Ammon's horn (tissue), 1 donor: ENCODE measurements around the gene ITGB1BP1.

Experiments used
- DNase-seq: peaks from one replicate; pipeline ENCODE4 v3.0.0-alpha.2; 2016; ENCODE audit warnings: low spot score

ITGB1BP1 gene, protein sequence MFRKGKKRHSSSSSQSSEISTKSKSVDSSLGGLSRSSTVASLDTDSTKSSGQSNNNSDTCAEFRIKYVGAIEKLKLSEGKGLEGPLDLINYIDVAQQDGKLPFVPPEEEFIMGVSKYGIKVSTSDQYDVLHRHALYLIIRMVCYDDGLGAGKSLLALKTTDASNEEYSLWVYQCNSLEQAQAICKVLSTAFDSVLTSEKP

DNA sequence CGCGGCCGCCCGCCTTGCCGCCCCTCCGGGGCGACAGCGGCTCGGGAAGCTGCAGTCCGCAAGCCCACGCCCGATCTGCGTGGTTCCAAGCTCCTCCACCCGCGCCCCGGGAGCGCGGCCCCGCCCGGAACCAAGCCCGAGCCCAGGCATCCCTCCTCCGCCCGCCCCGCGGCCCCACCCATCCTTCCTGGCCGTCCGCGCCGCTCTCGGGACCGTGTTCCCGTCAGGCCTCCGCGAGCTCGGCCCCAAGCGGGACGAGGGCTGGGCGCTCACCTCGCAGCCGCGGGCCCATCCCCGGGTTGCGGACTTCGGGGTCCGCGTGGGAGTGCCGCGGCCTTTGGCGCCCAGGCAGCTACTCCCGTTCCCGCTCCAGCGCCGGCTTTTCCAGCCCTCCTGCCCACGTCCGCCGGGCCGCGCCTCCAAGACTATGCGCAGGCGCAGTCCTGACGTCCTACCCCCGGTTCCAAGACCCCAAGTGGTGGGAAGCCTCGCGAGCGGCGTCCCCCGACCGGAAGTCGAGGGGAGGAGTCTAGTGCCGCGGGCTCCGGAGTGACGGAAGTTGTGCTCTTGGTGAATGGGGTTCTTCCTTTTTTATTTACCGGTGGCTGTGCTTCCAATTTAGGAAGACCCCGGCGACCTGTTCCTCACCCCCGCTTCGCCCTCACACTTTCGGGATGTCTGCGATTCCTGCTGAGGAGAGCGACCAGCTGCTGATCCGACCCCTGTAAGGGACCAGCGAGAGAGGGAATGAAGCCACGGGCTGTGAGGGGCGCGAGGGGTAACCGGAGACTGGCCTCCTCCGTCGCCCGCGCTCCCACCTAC, at the start of gene ITGB1BP1, which contains the start of gene CPSF3:
Gene ITGB1BP1 (minus strand): TSS at position 429 of the 822 bp plus-strand sequence. CDS start 4,831 bp downstream, outside the sequence.
Gene CPSF3 (plus strand): TSS at position 555 of the 822 bp plus-strand sequence. CDS start 120 bp downstream, at position 675.
- DNase-seq, result peak; percentile 98

DNA sequence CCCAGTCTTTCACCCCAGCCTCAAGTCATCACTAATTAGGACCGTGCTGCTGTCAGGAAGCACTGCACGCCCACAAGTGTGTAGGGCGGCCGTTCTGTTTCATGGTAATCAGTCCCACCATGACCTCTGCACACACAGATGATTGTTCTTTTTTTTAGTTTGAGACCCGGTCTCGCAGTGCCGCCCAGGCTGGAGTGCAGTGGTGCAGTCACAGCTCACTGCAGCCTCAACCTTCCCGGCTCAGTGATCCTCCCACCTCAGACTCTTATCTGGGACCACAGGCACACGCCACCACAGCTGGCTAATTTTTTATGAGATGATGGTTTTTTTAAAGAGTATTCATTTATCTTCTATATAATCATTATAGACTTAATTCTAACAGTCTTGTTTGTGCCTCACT, 49.2 kb upstream of the ITGB1BP1 start:
- no peak for DNase-seq

DNA sequence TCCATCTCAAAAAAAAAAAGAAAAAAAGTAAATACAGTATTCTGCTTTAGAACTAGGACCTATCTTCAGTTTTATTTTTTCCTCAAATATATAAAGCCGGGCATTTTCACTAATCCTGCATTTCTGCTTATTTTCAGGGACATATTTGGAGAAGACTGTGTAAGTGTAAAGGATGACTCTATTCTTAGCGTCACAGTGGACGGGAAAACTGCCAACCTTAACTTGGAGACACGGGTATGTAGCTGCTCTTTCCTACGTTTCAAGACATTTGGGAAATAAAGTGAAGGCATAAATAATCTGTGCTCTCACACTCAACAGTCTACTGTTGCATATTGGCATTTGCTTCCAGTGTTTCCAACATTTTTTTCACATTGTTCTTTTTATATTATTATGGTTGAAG, 47.9 kb upstream of the ITGB1BP1 start:
- DNase-seq, result no peak

DNA sequence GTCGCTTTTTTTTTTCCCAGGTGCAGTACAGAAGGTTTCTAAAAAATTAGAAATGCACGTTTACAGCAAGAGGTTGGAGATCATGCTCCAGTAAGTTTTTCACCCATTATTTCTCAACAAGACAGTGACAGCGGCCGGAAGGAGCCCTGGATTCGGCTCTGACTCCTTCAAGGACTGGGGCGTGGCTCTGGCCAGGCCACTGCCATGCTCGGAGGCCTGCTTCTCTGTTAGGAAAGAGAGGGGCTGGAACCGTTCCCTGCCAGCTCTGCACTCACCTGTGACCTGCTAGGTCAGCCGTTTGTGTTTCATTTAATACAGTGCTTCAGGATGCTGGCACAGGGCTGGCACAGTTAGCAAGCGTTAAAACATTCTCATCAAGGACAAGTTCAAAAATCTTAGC, 44.4 kb upstream of the ITGB1BP1 start:
- DNase-seq, result no peak

DNA sequence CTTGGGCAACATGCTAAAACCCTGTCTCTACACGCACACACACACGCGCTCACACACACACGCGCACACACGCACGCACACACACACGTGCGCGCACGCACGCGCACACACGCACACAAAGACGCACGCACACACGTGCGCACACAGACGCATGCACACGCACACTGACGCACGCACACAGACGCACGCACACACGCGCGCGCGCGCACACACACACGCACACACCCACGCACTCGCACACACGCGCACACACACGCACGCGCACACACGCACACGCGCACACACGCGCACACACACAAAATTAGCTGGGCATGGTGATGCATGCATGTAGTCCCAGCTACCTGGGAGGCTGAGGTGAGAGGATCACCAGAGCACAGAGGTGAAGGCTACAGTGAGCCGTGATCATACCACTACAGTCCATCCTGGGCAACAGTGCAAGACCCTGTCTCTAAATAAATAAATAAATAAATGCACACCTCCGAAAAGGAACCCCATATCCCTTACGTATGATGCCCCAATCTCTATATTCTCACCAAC, 42.9 kb upstream of the ITGB1BP1 start:
- no peak for DNase-seq

DNA sequence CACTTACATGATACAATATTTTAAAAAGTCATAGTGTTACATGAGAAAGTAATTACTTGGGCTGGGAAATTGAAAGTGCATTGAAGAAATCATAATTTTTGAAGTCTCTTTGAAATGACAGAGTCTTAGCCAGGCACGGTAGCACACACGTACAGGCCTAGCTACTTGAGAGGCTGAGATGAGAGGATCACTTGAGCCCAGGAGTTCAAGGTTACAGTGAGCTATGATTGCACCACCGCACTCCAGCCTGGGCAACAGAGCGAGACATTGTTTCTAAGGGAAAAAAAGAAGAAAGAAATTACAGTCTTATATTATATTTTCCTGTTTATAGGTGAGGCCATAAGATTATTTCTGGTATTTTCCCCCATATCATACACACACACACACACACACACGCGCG, 41.8 kb upstream of the ITGB1BP1 start:
- no peak for DNase-seq

DNA sequence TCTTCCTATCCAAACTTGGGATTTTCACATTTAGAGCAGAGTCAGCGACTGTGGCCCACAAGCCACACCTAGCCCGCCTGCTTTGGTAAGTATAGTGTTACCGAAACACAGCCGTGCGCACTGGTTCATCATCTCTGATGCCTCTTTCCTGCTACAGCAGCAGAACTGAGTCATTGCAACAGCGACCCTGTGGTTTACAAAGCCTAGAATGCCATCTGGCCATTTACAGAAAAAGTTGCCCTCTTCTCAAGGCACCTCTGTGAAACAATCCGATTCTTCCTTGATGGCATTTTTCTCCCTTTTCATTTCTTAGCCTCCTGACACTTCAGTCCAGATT, 40.3 kb upstream of the ITGB1BP1 start:
- DNase-seq, result no peak

DNA sequence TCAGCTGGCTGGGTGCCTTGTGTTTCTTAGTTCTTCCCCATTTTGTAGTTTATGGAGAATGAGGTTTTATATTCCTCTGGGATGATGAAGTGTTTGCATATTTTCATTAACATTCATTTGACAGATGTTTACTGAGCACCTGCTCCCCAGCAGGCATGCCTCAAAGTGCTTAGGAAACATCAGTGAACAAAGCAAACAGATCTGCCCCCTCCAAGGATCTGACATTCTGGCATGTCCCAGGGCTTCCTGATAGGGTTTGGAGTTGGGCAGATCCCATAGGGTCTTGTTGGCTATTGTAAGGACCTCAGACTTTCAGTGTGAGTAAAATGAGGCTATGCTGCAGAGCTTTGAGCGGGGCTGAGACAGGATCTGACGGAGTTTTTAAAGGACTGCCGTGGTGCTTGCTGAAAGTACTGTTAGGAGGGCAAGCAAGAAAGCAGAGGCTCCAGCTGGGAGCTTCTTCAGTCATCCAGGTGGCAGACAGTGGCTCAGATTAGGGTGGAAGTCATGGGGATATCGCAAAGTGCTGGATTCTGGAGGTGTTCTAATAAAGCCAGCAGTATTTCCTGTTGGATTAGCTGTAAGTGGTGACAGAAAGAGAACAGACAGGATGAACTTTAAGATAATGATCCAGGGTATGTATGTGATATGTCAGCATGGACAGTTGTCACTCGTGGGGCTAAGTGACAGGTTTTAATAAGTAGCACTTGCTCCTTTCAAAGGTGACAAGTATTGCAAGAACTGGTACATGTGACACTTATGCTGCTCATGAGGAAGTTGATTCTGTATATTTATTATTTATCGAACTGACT, 39.8 kb upstream of the ITGB1BP1 start:
- DNase-seq, result no peak

DNA sequence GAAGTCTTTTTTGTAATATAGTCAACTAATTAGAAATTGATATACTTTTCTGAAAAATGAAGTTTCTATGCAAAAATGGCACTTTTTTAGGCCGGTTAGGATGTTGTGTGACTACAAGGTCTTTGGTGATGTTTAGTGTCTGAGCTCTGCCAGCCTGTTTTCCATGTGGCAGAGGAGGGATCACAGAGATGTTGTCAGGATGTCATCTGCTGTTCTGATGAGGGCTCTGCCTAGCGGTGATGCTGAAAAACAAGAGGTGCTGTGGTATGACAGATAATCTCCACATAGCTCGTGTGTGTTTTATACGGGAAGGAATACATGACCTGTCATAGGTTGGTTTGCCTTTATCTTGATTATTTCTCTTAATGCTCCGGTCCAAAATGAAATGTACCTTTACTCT, 39.0 kb upstream of the ITGB1BP1 start:
- peak; percentile 61 for DNase-seq

DNA sequence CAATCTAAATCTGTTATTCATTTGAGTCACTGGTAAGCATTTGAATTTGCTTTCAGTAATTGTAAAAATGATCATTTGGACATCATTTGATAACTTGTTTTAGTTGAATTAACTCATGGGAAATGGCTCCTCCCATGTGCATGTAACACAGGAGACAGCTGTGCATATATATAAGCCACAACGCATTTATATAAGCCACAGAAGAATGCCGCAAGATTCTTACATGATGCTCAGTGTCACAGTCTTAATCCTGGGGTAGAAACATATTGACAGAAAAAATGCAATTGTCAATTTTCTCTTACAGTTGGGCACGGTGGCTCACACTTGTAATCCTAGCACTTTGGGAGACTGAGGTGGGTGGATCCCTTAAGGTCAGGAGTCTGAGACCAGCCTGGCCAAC, 37.8 kb upstream of the ITGB1BP1 start:
- no peak for DNase-seq

DNA sequence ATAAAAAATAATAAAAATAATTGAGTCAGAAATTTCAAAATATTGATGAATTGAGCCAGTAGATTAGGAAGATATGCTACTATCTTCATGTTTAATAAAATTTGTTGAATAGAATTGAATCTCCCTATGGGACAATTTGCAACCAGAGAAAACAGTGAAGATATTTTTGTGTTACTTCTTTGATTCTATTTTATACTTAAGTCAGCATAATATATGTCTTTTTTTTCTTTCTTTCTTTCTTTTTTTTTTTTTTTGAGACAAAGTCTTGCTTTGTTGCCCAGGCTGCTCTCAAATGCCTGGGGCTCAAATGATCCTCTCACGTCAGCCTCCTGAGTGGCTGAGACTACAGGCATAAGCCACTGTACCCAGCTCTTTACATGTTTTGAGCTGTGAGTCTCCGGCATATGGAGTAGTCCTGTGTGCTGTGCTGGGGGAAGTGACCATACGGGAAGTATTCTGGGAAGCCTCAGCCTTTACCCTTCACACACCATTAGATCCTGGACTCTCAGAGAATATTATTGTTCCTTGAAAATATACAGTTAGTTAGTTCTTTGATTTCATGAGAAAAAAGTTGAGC, 37.2 kb upstream of the ITGB1BP1 start:
- DNase-seq, result no peak

DNA sequence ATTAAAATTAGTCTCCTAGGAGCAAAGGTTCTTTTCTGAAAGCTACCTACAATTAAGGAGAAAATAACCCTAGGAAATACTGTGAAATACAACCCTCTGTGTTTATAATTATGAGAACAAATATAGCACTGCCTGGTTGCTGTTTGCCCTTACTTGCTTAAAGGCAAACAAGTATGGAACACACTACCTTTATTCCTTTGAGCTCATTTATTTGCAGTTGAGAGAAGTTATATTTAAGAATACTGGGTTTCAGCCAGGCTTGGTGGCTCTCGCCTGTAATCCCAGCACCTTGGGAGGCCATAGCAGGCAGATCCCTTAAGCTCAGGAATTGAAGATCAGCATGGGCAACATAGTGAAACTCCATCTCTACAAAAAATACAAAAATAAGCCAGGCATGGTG, 27.9 kb upstream of the ITGB1BP1 start:
- DNase-seq, result no peak

DNA sequence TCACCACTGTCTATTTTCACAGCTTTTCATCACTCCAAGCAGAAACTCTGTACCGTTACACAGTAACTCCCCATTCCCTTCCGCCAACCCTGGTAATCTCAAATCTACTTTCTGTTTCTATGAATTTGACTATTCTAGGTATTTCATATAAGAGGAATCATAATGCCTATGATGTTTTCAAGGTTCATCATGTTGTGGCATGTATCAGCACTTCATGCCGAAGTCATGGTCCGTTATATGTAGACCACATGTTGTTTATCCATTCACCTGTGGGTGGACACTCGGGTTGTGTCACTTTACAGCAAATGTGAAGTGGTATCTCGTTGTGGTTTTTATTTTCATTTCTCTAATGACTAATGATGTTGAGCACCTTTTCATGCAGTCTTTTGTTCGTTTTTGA, 21.8 kb upstream of the ITGB1BP1 start:
- no peak for DNase-seq

DNA sequence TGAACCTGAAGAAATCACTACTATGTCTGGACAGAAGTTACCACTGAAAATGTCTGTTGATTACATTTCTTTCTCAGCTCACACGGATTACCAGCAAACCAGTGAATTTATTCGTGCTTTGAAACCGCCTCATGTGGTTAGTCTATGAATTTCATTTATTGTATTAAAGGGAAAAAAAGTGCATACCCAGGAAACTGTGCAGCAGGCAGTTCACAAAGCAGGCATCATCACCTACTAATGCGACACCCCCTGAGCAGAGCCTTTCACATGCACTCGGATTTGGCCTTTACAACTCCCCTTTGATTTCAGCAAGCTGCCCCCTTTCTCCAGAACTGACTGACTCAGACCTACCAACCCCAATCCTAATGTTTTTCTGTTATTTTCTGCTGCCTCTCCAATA, 20.2 kb upstream of the ITGB1BP1 start:
- DNase-seq, result no peak

DNA sequence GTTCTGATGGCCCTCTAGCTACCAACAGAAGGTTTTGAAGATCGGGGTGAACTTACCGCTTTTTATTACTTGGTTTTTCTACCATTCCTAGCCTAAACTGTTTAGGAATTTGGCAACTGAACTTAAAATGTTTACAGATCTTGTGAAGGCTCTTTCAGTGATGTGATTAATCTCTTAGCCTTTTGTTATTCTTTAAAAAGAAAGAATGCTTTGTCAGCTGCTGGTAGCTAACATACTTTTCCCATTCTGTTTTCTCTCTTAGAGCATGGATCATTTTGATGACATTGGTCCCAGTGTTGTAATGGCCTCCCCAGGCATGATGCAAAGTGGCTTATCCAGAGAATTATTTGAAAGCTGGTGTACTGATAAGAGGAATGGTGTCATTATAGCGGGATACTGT, 18.2 kb upstream of the ITGB1BP1 start:
- no peak for DNase-seq

DNA sequence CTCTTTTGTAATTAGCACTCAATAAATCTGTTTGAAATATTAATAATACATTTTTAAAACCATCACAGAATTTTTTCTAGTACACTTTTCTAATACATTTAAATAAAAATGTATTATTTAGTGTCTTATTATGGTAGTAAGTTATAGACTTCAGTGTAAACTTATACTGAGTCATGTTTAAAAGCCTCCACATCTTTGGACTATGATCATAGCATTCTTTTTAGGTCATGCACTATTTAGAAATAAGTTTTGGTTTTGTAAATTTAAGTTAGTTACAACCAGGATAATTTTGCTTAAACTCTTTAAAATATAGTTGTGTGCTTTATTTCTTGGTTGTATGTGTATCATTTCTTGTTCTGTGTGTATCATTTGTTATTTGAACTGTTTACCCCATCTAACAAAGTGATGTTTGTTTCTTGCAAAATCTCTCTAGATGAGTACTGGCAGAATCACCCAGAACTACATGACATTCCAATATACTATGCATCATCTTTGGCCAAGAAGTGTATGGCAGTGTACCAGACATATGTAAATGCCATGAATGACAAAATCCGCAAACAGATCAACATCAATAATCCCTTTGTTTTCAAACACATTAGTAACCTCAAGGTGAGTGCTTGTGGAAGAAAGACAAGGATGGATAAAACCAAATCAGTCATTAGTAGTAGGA, 16.9 kb upstream of the ITGB1BP1 start:
- DNase-seq, result no peak

DNA sequence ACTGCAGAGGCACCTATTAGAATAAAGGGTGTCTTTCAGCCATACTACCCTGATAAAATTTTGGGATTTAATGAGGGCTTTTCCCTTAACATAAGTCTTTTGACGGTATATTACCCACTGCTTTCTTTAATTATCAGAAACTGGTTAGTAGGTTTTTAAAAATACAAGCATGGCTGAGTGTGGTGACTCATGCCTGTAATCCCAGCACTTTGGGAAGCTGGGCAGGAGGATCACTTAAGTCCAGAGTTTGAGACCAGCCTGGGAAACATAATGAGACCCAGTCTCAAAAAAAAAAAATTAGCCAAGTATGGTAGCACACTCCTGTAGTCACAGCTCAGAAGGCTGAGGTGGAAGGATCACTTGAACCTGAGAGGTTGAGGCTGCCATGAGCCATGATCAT, 16.2 kb upstream of the ITGB1BP1 start:
- no peak for DNase-seq

DNA sequence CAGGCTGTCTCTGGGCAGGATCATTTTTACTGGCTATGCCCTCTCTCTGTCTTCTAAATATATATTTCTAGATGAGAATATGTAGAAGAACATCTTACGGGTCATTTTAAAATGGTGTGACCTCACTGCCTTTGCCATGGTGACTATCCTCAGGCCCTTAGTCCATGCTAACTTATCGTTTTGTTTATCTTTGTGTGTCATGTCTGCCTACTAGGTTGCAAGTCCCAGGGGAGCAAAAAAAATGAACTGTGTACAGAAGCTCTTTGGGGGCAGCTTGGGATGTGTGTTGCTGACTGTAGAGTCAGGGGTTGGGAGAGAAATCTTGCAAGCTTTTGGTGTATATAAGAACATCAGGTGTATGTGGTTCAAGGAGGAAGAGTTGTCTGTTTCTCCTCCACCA, 11.2 kb upstream of the ITGB1BP1 start:
- no peak for DNase-seq

DNA sequence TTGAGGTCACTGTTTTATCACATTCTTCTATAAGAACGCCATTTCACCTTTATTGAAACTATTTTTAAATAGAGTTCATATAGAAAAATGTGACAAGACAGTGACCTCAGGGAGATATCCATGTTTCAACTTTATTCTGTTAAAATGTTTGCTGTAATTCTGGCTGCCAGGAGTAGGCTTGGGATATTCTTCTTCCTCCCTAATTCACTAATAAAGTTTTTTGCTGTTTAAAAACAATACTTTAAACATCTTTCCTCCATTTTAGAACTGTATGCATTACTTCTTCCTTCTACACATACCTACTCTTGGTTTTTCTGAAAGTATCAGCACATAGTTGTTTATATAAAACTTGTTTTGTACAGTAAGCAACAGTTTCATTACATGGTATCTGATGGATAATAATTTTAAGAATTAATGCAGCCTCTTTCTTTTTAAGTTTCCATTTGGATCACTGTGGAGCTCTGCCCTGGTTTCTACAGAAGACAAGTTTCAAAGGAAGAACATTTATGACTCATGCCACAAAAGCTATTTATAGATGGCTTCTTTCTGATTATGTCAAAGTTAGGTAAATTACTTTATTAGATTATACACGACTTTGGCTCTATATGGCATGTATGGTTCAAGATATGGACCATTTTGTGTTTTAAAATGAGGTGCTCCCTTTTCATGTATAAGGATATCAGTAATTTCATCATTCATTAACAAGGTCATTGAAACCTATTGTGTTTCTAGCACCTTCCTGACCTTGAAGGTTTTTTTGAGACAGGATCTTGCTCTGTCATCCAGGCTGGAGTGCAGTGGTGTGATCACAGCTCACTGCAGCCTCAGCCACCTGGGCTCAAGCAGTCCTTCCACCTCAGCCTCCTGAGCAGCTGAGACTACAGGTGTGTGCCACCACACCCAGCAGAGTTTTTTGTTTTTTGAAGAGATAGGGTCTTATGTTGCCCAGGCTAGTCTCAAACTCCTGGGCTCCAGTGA, 7.3 kb upstream of the ITGB1BP1 start:
- DNase-seq, result no peak

DNA sequence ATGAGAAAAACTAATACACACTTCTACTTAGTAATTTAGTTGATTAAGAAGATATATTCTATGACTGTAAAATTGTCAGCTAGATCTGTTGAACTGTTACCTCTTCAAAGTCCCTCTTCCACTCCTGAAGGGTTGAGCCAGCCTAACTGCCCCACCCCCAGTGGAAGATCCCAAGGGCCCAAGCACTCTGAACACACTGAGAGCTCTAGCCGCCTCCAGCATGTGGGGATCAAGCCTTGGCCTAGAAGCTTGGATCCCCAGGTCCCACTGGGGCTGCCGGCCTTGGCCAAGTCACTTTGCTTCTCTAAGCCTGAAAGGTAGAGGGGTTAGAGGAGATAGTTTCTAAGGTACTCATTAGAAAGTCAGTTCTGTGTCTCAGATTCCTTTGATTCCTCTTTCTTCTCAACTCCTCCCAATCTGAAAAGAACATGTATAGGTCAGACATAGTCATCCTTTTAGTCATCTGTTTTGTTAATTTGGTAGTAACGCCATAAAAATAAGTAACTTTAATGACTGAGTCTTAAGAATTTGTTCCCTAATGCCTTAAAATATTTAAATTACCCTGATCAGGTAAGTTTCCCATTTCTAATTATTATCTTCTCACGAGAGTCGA, 5.7 kb upstream of the ITGB1BP1 start:
- DNase-seq, result no peak
